Mucosa of stomach (tissue), 1 donor: ENCODE measurements around the gene CAVIN3.
A peak's percentile ranks its signal among the peaks of the same experiment; 100 is the strongest.

Experiments
- H3K27me3 ChIP-seq: one replicate; pipeline ENCODE4 v1.7.0; 2013; ENCODE audit warnings: mild to moderate bottlenecking, low read length; ENCODE audit not compliant: control insufficient read depth, insufficient read depth
- H3K36me3 ChIP-seq: one replicate; pipeline ENCODE4 v1.7.0; 2013; ENCODE audit warnings: low read length; ENCODE audit not compliant: control insufficient read depth, insufficient read depth
- H3K4me1 ChIP-seq: one replicate; pipeline ENCODE4 v1.7.0; 2013; ENCODE audit warnings: mild to moderate bottlenecking, low read length; ENCODE audit not compliant: control insufficient read depth, insufficient read depth
- H3K4me3 ChIP-seq: one replicate; pipeline ENCODE4 v1.7.0; 2013; ENCODE audit warnings: low read length
- H3K9ac ChIP-seq: one replicate; pipeline ENCODE4 v1.7.0; 2013; ENCODE audit warnings: mild to moderate bottlenecking, low read length, moderate library complexity
- H3K9me3 ChIP-seq: one replicate; pipeline ENCODE4 v1.7.0; 2013; ENCODE audit warnings: mild to moderate bottlenecking, low read length, moderate library complexity; ENCODE audit not compliant: control insufficient read depth
- donor health status: Pancreatic carcinoma.

Gene CAVIN3, protein sequence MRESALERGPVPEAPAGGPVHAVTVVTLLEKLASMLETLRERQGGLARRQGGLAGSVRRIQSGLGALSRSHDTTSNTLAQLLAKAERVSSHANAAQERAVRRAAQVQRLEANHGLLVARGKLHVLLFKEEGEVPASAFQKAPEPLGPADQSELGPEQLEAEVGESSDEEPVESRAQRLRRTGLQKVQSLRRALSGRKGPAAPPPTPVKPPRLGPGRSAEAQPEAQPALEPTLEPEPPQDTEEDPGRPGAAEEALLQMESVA

DNA sequence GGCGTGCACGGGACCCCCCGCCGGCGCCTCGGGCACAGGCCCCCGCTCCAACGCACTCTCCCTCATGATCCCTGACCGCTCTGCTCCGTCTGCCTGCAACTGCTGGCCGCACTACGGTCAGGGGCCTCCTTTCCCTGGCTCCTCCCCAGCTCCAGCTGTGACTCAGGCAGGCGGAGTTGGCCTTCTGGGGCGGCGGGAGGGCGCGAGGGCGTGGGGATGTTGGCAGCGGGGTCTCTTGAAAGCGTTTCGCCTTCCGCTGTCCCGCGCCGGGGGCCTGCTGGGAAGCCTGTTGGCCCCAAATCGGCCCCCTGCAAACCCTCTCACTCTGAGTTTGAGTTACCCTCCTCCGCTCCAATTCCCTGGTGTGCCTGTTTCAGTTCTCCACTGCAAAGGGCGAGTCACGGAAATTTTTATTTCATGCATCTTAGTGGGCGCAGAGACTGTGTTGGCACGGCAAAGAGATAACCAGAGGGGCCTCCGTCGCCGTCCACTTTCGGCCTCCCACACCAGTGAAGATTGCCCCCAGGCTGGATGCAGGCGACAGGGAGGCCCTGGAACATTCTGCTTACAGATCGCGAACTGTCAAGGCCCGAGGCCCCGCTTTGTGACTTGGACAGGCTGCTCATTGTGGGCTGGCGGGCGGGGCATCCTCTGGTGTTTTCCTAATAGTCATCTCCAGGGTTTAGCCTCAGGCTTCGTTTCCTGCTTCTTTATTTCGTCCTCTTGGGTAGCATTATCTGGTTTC is at the start of gene CAVIN3:
Gene CAVIN3, minus strand, starts transcription at position 91 of the 745 bp plus-strand sequence. Its CDS starts 25 bp downstream, at position 66.
- H3K36me3 ChIP-seq = no peaks in the 10 kb centered on the region
- peaks cover 36% of the 10 kb centered on the region for H3K4me1 ChIP-seq
- peak within 1 kb of the TSS; percentile 86 for H3K9ac ChIP-seq

DNA sequence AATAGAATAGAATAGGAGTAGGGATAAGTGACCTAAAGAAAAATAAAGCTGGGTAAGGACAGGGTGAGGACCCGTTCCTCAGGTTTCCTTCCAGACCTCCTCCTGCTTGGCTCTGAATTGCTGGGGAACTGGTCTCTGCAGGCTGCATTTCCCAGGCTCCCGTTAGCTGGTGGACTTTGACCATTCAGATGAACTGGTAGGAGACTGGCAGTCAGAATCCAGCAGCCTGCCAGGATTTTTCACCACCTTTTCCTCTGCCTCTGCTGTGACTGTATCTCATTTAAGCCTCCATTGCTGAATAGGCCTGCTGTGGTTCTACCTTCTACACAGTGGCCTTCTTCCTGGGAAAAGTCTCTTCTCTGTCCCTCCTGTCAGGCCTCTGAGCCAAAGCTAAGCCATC is 45.4 kb upstream of the CAVIN3 start:
- Histone ChIP-seq H3K27me3 (no peaks in the 10 kb centered on the region), H3K9ac (no peak overlapping the region), H3K4me1 (no peaks in the 10 kb centered on the region), H3K36me3 (no peaks in the 10 kb centered on the region), H3K9me3 (no peaks in the 10 kb centered on the region), H3K4me3 (no peak overlapping the region)

More for the DNA sequence above, at the start of gene CAVIN3:
- no peaks in the 10 kb centered on the region for H3K9me3 ChIP-seq
- H3K4me3 ChIP-seq = peak within 1 kb of the TSS; percentile 54
- no peaks in the 10 kb centered on the region for H3K27me3 ChIP-seq

DNA sequence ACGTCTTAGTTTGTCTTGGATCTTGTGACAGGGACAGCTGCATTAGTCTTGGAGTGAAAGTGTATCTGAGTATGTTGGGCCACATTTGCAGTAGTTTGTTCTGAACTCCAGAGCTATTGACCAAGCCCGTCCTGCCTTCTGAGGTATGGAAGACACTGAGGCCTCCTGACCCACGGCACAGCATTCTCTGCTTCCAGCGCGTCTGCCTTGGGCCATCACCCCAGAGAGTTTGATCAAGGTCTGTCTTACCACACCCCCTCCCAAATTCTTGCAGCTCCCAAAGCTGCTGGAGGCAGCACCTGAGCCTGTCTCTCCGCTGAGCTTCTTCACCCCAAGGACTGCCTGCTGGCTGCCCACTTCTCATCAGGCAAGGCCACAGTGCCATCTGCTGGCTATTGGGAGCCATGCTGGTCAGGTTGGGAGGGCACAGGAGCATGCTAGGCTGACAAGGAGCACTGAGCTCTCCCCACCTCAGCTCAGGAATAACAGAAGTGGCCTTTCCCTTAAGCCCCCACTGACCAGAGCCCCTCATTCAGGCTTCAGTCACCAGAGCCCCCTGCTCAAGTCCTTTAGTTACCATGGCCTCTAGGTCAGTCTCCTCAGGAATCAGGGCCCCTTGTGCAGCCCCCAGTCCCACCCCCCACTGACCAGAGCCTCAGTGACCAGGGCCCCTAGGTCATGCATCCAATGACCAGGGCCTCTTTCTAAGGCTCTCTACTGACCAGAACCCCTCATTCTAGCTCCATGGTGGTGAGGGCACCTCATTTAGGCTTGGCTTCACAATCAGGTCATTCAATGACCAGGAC is 42.8 kb upstream of the CAVIN3 start:
- no peak overlapping the region for H3K4me3 ChIP-seq
- H3K9ac ChIP-seq = no peak overlapping the region
- H3K9me3 ChIP-seq = no peaks in the 10 kb centered on the region
- no peaks in the 10 kb centered on the region for H3K36me3 ChIP-seq
- no peaks in the 10 kb centered on the region for H3K4me1 ChIP-seq
- H3K27me3 ChIP-seq = no peaks in the 10 kb centered on the region

DNA sequence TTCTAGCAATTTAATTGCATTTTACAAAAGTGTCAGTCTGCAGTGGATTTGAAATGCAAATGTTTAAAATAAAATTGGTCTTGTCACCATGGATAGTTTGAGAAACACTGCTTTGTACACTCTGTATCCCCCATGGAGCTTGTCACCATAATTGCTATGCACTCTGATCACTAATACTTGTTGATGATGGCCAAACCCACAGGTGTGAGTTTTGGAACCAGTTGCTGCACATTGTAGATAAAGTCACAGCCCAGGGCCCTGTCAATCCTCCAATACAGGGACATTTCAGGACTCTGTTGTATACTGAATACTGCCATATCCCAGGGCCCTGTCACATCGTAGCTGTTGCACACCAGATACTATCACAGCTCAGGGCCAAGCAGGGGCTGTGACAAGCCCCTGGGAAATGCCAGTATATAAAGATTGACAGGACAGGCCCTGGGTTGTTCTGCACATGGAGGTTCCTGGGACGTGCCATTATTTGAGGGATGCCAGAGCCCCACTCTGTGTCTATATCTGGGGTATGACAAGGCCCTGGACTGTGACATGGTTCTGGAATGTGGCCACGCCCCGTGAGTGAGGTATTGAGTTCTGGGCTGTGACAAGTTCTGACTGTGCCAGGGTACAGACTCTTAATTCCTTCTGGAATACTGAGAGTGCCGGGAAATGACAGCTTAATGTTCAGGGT is 42.0 kb upstream of the CAVIN3 start:
- no peak overlapping the region for H3K4me3 ChIP-seq
- no peak overlapping the region for H3K9ac ChIP-seq
- H3K9me3 ChIP-seq = no peaks in the 10 kb centered on the region

DNA sequence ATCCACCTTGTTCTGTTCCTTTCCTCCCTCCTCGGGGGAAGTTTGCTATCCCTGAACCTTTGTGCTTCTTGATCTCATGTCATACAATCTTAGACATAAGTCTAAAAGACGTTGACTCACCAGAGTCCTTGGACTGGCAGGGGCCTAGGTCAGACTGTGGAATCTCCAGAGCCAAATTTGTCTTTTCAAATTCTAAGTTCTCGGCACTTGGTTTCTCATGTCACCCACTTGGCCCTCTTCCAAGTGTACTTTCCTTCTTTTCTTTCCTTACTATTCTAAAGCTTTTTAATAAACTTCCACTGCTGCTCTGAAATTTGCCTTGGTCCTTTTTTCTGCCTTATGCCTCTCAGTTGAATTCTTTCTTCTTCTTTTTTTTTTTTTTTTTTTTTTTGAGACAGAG is 39.9 kb upstream of the CAVIN3 start:
- H3K9ac ChIP-seq = no peak overlapping the region
- no peaks in the 10 kb centered on the region for H3K36me3 ChIP-seq
- H3K4me3 ChIP-seq = no peak overlapping the region
- H3K4me1 ChIP-seq = no peaks in the 10 kb centered on the region
- H3K27me3 ChIP-seq = no peaks in the 10 kb centered on the region
- no peaks in the 10 kb centered on the region for H3K9me3 ChIP-seq

More for the DNA sequence above, 42.0 kb upstream of the CAVIN3 start:
- no peaks in the 10 kb centered on the region for H3K36me3 ChIP-seq
- H3K4me1 ChIP-seq = no peaks in the 10 kb centered on the region
- no peaks in the 10 kb centered on the region for H3K27me3 ChIP-seq

DNA sequence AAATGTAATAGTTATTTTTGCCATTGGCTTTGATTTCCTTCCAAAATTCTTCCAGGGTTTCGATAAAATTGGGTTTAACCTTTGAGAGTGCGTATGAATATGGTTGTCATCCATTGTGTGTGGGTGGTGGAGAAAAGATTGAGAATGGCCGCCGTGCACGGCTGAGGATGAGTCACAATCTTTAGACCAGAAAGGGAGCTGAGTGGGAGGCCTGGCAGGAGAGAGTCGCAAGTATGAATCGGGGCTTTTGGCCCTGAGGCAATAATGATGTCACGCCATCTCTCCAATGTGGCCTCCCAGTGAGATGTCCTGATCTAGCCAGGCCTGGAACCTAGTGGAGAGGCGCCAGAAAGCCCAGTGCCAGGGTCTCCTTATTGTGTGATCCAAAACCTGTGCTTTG is 36.9 kb upstream of the CAVIN3 start:
- no peaks in the 10 kb centered on the region for H3K36me3 ChIP-seq
- H3K9ac ChIP-seq = no peak overlapping the region
- no peak overlapping the region for H3K4me3 ChIP-seq
- H3K4me1 ChIP-seq = no peaks in the 10 kb centered on the region
- no peaks in the 10 kb centered on the region for H3K9me3 ChIP-seq
- H3K27me3 ChIP-seq = no peaks in the 10 kb centered on the region

DNA sequence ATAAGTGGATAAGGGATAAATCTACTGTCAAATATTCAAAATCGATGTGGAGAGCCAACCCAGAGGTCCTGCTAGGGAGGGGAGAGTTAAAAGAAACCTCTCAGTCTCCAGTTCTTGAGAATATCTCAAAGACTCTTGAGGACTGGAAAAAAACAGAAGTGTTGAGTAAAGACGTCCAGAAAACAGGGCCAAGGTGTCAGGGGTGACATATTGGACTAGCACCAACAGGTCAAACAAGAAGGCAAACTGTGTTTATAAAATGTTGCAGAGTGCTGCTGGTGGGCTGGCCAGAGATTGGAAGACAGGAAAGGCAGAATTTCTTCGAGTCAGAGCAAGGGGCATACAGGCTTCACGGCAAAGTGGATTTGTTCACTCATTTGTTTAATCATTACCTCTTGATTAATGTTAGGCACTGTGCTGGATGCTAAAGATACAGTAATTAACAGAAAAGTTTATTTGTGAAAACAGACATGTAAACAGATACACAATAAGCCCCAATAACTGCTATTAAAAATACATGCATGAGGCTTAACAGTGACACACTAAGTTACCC is 36.3 kb upstream of the CAVIN3 start:
- H3K4me1 ChIP-seq = no peaks in the 10 kb centered on the region
- no peak overlapping the region for H3K9ac ChIP-seq
- H3K27me3 ChIP-seq = no peaks in the 10 kb centered on the region
- H3K4me3 ChIP-seq = no peak overlapping the region
- H3K36me3 ChIP-seq = no peaks in the 10 kb centered on the region
- no peaks in the 10 kb centered on the region for H3K9me3 ChIP-seq

DNA sequence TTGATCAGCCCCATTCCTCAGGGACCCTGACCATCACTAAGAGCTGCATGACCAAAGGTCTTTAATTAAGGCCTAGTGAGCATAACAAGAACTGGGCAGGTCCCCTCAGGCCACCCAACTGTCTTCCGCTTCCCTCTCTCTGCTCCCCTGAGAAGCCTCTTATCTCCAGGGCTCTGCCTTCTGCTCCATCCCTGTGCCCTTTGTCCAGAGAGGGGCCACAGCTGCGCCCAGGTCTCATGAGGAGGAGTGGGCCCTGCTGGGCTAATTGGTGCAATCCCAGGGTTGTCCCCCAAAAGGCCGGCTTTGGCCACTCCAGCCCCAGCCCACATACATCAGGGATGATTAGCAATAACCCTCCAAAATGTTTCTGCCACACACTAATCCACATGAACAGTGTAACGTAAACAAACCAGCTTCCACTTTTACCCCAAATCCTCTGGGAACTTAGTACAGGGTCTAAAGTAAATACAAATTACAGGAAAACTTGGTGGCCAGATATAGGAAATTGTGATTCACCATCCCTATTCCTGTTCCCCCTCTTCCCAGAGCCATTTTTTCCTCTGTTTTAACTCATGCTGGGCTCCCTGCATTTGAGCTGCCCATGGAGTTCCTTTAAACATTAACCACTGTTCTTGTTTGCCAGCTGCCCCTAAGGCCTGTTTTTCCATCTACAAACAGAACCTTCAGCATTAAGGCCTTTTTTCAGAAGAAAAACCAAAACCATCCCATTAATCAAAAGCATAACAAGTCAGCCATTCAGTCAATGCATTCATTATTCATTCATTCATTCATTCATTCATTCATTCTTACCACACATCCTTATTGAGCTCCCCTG is 34.6 kb upstream of the CAVIN3 start:
- H3K27me3 ChIP-seq = no peaks in the 10 kb centered on the region
- no peak overlapping the region for H3K9ac ChIP-seq

DNA sequence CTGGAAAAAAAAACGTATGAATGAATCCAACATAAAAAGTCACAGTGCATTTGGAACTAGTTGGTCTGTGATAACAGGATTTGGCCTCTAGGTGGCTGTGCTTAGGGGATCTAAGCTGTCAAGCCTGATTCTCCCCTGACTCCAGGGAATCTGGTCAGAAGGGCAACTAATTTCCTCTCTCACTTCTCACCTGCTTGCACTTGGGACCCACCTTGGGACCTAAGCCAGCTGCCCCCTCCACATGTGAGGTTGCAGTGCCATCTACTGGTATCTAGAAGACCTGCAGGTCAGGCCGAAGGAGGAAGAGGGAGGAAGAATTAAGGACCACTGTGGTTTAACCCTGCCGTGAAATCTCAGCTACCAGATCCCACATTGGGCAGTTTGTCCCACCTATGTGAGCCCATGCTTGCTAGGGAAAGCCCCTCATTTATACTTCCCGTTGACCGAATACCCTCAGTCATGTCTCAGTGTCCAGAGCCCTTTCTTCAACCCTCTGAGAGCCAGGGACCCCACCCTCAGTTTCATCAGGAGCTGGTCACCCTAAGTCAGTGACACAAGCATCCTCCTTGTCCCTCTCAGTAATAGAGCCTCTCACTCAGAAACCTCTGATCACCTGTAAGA is 33.2 kb upstream of the CAVIN3 start:
- H3K9me3 ChIP-seq = no peaks in the 10 kb centered on the region
- H3K27me3 ChIP-seq = no peaks in the 10 kb centered on the region
- no peaks in the 10 kb centered on the region for H3K36me3 ChIP-seq
- H3K4me3 ChIP-seq = no peak overlapping the region
- no peak overlapping the region for H3K9ac ChIP-seq
- no peaks in the 10 kb centered on the region for H3K4me1 ChIP-seq

More for the DNA sequence above, 34.6 kb upstream of the CAVIN3 start:
- H3K4me1 ChIP-seq = no peaks in the 10 kb centered on the region
- H3K9me3 ChIP-seq = no peaks in the 10 kb centered on the region
- H3K4me3 ChIP-seq = no peak overlapping the region
- no peaks in the 10 kb centered on the region for H3K36me3 ChIP-seq

DNA sequence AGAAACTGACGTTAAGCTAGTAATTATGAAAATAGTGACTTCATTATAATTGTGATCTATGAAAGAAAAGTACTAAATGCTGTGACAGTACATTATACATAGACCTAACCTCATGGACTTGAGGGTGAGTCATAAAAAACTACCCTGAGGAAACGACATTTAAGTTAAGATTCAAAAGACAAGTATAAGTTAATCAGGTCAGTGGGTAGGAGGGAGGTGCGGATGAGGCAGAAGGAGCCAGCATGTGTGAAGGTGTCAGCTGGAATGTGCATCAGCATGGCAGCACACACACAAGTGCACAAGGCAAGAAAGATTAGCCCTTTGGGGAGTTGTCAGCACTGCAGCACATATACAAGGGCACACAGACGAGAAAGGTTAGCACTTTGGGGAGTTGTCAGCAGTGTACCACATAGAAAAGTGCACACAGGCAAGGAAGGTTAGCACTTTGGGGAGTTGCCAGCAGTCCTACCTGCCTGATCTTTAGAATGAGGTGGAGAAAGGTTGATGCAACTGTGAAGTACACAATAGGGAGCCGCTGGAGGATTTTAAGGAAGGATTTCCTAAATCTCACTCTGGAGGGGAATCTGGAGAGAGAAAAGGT is 31.6 kb upstream of the CAVIN3 start:
- Histone ChIP-seq H3K27me3 (no peaks in the 10 kb centered on the region), H3K9ac (no peak overlapping the region), H3K4me1 (no peaks in the 10 kb centered on the region), H3K9me3 (no peaks in the 10 kb centered on the region), H3K36me3 (no peaks in the 10 kb centered on the region), H3K4me3 (no peak overlapping the region)
